GM12878 (cell line): Measurements from ENCODE around the gene HIVEP2. TPM values are rescaled to one million over a fixed set of nuclear protein-coding genes. Genes with fewer than 3 reads are reported as not detected.

Experiments used
- ATAC-seq: fragments of 200-7000 bp; cut with Tn5 transposase; 3 replicates; pipeline ENCODE4 v1.9.1; 2020; ENCODE audit warnings: mild to moderate bottlenecking, moderate library complexity
- BruUV-seq: library from RNA; stranded (reverse); fragments of 400-500 nt; replicated peaks from 2 replicates; lab custom pipeline; 2021; lab: Mats Ljungman, UMichigan
- CTCF ChIA-PET: fragments of 300-600 bp; sonication (Branson Sonifier 250); formaldehyde crosslinking; extraction: SDS; loops from one replicate; lab custom pipeline; 2021; ENCODE audit warnings: inconsistent platforms; lab: Yijun Ruan, JAX
- POLR2A ChIA-PET: fragments of 350-600 bp; formaldehyde crosslinking; extraction: SDS; loops from one replicate; lab custom pipeline; 2021; ENCODE audit warnings: inconsistent platforms; lab: Charles Lee
- RAD21 ChIA-PET: fragments of 300-600 bp; sonication (Branson Sonifier 250); formaldehyde crosslinking; loops from one replicate; lab custom pipeline; 2023; ENCODE audit warnings: antibody characterized with exemption; ENCODE audit not compliant: unreplicated experiment; lab: Charles Lee
- SMC1A ChIA-PET: fragments of 300-600 bp; sonication (Branson Sonifier 250); formaldehyde crosslinking; loops from one replicate; lab custom pipeline; 2023; ENCODE audit not compliant: unreplicated experiment, uncharacterized antibody; lab: Charles Lee
- DNase-seq: peaks from one replicate; pipeline ENCODE4 v3.0.0-alpha.2; 2011; ENCODE audit warnings: low read depth, low spot score
- FAIRE-seq: peaks from 3 replicates; lab custom pipeline; 2011; peaks lifted over from hg19 to GRCh38; lab: Jason Lieb, UNC
- H2AFZ ChIP-seq: 2 replicates; pipeline ENCODE4 v1.6.0; 2011; ENCODE audit warnings: low read depth, low read length, control low read depth; ENCODE audit not compliant: control insufficient read depth
- H3K27ac ChIP-seq: 2 replicates; pipeline ENCODE4 v1.5.1; 2011; ENCODE audit warnings: control low read depth; ENCODE audit not compliant: control insufficient read depth, insufficient read depth
- H3K27me3 ChIP-seq, 2 experiments: replicated peaks in 1 of 2; 2 replicates each; pipeline versions ENCODE4 v1.6.0 to v1.6.1; 2011; ENCODE audit warnings: low read length in 1 of 2; ENCODE audit not compliant: control insufficient read depth in 2 of 2, insufficient read depth in 2 of 2
- H3K36me3 ChIP-seq, 2 experiments: 2 replicates each; pipeline ENCODE4 v1.5.1; 2011; ENCODE audit warnings: low read length in 1 of 2; ENCODE audit not compliant: control insufficient read depth in 2 of 2, insufficient read depth in 2 of 2
- H3K4me1 ChIP-seq: 2 replicates; pipeline ENCODE4 v1.6.1; 2011; ENCODE audit warnings: mild to moderate bottlenecking, low read length, moderate library complexity, mixed read lengths; ENCODE audit not compliant: control insufficient read depth, insufficient read depth
- H3K4me2 ChIP-seq: 2 replicates; pipeline ENCODE4 v1.6.0; 2011; ENCODE audit warnings: control low read depth; ENCODE audit not compliant: control insufficient read depth, insufficient read depth
- H3K4me3 ChIP-seq: fragments of 200-600 bp; sonication (generic); 2 replicates; pipeline ENCODE4 v1.5.1; 2016
- H3K79me2 ChIP-seq: 2 replicates; pipeline ENCODE4 v1.6.0; 2011; ENCODE audit warnings: low read length; ENCODE audit not compliant: control insufficient read depth, insufficient read depth
- H3K9ac ChIP-seq: 2 replicates; pipeline ENCODE4 v1.8.0; 2011; ENCODE audit warnings: low read length, control low read depth, mixed read lengths; ENCODE audit not compliant: control insufficient read depth, insufficient read depth
- H3K9me3 ChIP-seq: replicated peaks from 3 replicates; pipeline ENCODE4 v1.5.1; 2011; ENCODE audit warnings: mild to moderate bottlenecking, low read length; ENCODE audit not compliant: control insufficient read depth, insufficient read depth
- H4K20me1 ChIP-seq: 2 replicates; pipeline ENCODE4 v1.6.0; 2011; ENCODE audit not compliant: control insufficient read depth, insufficient read depth
- EGR1 ChIP-seq, 2 experiments: IDR thresholded peaks; 1 replicate in 1 of 2; 2 replicates in 1 of 2; pipeline ENCODE4 v1.6.1; 2011 to 2012; ENCODE audit warnings: low read depth in 2 of 2, low read length in 2 of 2, borderline replicate concordance in 1 of 2, mild to moderate bottlenecking in 1 of 2, moderate library complexity in 1 of 2
- WGBS: methylation state at CpG from one replicate; pipeline ENCODE4 v1.1.6; 2016; ENCODE audit warnings: low lambda C conversion rate; ENCODE audit not compliant: insufficient replicate concordance, insufficient coverage; ENCODE audit errors: missing lambda C conversion rate; 5-methylcytosine and 5-hydroxymethylcytosine counted together
- in situ Hi-C: fragments of 300-500 bp; cut with MboI; formaldehyde crosslinking; loops from 9 replicates; pipeline ENCODE4 v1.14.3; 2018; ENCODE audit warnings: mixed read lengths
- intact Hi-C: fragments of 100-400 bp; cut with micrococcal nuclease; formaldehyde crosslinking; loops from one replicate; pipeline ENCODE4 v1.14.2; 2022; ENCODE audit not compliant: unreplicated experiment
- polyA plus RNA-seq, 11 experiments: library from polyadenylated mRNA; depleted of rRNA in 4 of 11; unstranded in 6 of 11; stranded (reverse) in 5 of 11; fragments of >200 nt; fragmentation: Nextera tagmentation in 4 of 11; fragmentation: Illumina TruSeq in 1 of 11; extraction: Ambion mirVana in 4 of 11; extraction: Trizol in 1 of 11; gene quantifications; 1 replicate in 1 of 11; 2 replicates in 10 of 11; pipeline versions ENCODE4 v1.2.1 to v1.2.3, GENCODE V29; 2011 to 2016; ENCODE audit warnings: inconsistent platforms in 2 of 11, missing spikeins in 2 of 11, low read depth in 1 of 11
- total RNA-seq, 4 experiments: library from RNA; depleted of rRNA in 3 of 4; stranded (reverse); fragments of >200 nt in 3 of 4; fragmentation: Illumina TruSeq in 1 of 4; extraction: Trizol in 1 of 4; gene quantifications; 2 replicates each; pipeline versions ENCODE4 v1.2.1 to v1.2.3, GENCODE V29; 2013 to 2021
- TF ChIP-seq, protein P1 (sequence below): fragments of 450-650 bp; IDR thresholded peaks from 2 replicates; pipeline ENCODE4 v1.6.1; 2018; ENCODE audit warnings: mild to moderate bottlenecking, low read depth, moderate library complexity; ENCODE audit not compliant: partially characterized antibody

HIVEP2 gene
- total and polyA plus RNA-seq, 10 of the 15 experiments (the other 5 are each of a cell fraction or from before 2014, with no cell fraction given) = 1.2 to 15.7 (median 10.2) TPM

DNA sequence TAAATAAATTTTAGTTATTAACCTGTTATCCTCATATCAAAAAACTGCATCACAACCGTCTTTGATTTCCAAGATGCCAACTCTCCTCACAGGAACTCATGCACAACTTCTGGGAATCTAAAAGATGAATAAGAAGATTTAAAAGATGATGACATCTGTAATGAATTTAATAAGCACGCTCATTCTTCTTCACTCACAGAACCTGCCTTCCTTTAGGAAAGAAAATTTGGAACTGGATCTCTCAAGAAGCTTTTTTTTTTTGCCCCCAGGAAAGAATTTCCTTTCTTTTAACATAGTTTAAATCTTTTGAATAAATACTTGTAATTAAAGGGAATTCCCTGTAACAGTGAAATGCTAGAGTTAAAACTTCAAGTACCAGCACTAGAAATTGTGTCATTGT is 161.5 kb downstream of the HIVEP2 start:
- H3K27me3 ChIP-seq = no peaks in the 10 kb centered on the region
- no peak overlapping the region for H3K9ac ChIP-seq
- no TSS peak for BruUV-seq
- peaks cover 2 to 5% of the 10 kb centered on the region in 2 experiments; a peak in 3 of 4 replicates for H3K36me3 ChIP-seq
- peaks cover 3% of the 10 kb centered on the region for H3K79me2 ChIP-seq
- DNase-seq = no peak
- RAD21 ChIA-PET = interaction anchor here (0.7 to 4.7 kb wide), 8 partner anchors 15 to 99 kb away, joined by 3 to 33 read pairs (median 4); no protein-coding TSS in a partner anchor
- CTCF ChIA-PET = interaction anchor here (3.0 kb wide), 1 partner anchor 36 kb away, joined by 7 read pairs; no protein-coding TSS in a partner anchor
- SMC1A ChIA-PET = interaction anchor here (0.7 to 5.6 kb wide), 7 partner anchors 14 to 119 kb away, joined by 3 to 45 read pairs (median 4); no protein-coding TSS in a partner anchor
- POLR2A ChIA-PET = interaction anchor here (0.6 to 4.4 kb wide), 2 partner anchors 11 to 73 kb away, joined by 7 to 16 read pairs; no protein-coding TSS in a partner anchor
- TF ChIP-seq, protein P1, sequence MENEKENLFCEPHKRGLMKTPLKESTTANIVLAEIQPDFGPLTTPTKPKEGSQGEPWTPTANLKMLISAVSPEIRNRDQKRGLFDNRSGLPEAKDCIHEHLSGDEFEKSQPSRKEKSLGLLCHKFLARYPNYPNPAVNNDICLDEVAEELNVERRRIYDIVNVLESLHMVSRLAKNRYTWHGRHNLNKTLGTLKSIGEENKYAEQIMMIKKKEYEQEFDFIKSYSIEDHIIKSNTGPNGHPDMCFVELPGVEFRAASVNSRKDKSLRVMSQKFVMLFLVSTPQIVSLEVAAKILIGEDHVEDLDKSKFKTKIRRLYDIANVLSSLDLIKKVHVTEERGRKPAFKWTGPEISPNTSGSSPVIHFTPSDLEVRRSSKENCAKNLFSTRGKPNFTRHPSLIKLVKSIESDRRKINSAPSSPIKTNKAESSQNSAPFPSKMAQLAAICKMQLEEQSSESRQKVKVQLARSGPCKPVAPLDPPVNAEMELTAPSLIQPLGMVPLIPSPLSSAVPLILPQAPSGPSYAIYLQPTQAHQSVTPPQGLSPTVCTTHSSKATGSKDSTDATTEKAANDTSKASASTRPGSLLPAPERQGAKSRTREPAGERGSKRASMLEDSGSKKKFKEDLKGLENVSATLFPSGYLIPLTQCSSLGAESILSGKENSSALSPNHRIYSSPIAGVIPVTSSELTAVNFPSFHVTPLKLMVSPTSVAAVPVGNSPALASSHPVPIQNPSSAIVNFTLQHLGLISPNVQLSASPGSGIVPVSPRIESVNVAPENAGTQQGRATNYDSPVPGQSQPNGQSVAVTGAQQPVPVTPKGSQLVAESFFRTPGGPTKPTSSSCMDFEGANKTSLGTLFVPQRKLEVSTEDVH = no peak
- no peak for TF ChIP-seq EGR1 (IDR thresholded peaks at IDR 0.05; ENCODE audit: borderline replicate concordance in 1 of 2, low read depth in 2 of 2, low read length in 2 of 2)
- no peak overlapping the region for H3K4me3 ChIP-seq
- peak overlapping the region; percentile 30 for H3K4me2 ChIP-seq
- H4K20me1 ChIP-seq = no peaks in the 10 kb centered on the region
- H3K9me3 ChIP-seq = no peaks in the 10 kb centered on the region; the same call in 2 of the 3 replicates
- ATAC-seq = no peak
- in situ Hi-C loops (no loop called here), intact Hi-C loops (no loop called here)
- 98% methylated on average over 2 of the region's 2 CpGs for WGBS
- H3K4me1 ChIP-seq = peaks cover 11% of the 10 kb centered on the region; the same call in 1 of the 2 replicates
- H2AFZ ChIP-seq = no peak overlapping the region
- no peak for FAIRE-seq
- peak overlapping the region; percentile 54 for H3K27ac ChIP-seq
